H1 (cell line): ENCODE results near the gene CFDP1.

Experiments
- BACH1 ChIP-seq: IDR thresholded peaks from 2 replicates; pipeline ENCODE4 v1.6.1; 2012; ENCODE audit warnings: low read length, improper control_type of control experiment
- CEBPB ChIP-seq: IDR thresholded peaks from 2 replicates; pipeline ENCODE4 v1.6.1; 2012; ENCODE audit warnings: low read depth, low read length
- CREB1 ChIP-seq: IDR thresholded peaks from 2 replicates; pipeline ENCODE4 v1.6.1; 2012; ENCODE audit warnings: inconsistent platforms
- JUN ChIP-seq: IDR thresholded peaks from 2 replicates; pipeline ENCODE4 v1.6.1; 2011; ENCODE audit warnings: low read depth, mild to moderate bottlenecking, improper control_type of control experiment, low read length
- JUND ChIP-seq: IDR thresholded peaks from 2 replicates; pipeline ENCODE4 v1.6.1; 2011; ENCODE audit warnings: mild to moderate bottlenecking, improper control_type of control experiment, low read length
- MAFK ChIP-seq: IDR thresholded peaks from 2 replicates; pipeline ENCODE4 v1.6.1; 2012; ENCODE audit warnings: low read depth, mild to moderate bottlenecking, improper control_type of control experiment, low read length
- TAF1 ChIP-seq: IDR thresholded peaks from 2 replicates; pipeline ENCODE4 v1.6.1; 2011; ENCODE audit warnings: mild to moderate bottlenecking, low read depth, low read length
- TCF12 ChIP-seq: IDR thresholded peaks from 2 replicates; pipeline ENCODE4 v1.6.1; 2011; ENCODE audit warnings: low read depth, mild to moderate bottlenecking, low read length
- TF ChIP-seq, protein P1 (sequence below): IDR thresholded peaks from 2 replicates; pipeline ENCODE4 v1.6.1; 2012; ENCODE audit warnings: inconsistent platforms

DNA sequence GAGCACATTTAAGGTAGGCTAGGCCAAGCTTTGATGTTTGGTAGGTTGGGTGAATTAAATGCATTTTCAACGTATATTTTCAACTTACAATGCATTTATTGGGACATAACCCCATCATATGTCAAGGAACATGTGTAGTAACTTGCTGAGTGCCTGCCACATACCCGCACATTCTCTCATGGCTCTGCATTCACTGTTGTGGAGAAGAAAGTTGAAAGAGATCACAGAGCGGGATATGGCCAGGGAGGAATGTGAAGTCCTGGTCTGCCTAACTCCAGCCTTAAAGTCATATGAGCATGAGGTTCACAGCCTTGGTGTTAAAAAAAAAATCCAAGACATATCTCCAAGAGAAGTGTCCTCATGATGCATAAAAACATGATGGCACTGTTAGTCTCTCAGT, 79.1 kb downstream of the CFDP1 start:
- TF ChIP-seq CEBPB (no peak), JUN (no peak), TCF12 (no peak), TAF1 (no peak), MAFK (no peak), CREB1 (no peak), BACH1 (no peak), JUND (no peak)
- TF ChIP-seq, protein P1, sequence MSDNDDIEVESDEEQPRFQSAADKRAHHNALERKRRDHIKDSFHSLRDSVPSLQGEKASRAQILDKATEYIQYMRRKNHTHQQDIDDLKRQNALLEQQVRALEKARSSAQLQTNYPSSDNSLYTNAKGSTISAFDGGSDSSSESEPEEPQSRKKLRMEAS = no peak
